ENCODE results near the gene MPPED2.

The MPPED2 gene

DNA sequence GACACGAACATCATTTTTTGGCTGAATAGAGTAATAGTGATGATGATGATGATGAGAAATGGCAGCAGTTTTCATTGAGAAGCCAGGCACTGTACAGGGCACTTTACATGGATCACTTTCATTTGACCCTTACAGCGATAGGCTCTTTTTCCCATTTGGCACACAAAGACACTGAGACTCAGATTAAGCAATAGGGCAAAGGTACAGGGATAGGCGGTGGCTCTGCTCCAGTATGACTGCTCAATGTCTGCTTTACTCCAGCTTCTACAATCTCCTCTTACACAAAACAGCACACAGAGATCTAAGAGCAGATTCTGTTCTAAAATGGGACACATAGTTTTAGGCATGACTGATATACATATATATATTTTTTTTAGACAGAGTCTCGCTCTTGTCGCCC, 40.6 kb downstream of the MPPED2 start:
- TF ChIP-seq JUND (IDR thresholded peaks at IDR 0.05; ENCODE audit: low read depth): no peak
- no peak for DNase-seq (ENCODE audit: low read depth in 1 of 2, low spot score in 1 of 2)
- in situ Hi-C loops (cut with HindIII; ENCODE audit: low pct_unique_long_range_greater_than_20kb, low sequenced_read_pairs): no loop called here

DNA sequence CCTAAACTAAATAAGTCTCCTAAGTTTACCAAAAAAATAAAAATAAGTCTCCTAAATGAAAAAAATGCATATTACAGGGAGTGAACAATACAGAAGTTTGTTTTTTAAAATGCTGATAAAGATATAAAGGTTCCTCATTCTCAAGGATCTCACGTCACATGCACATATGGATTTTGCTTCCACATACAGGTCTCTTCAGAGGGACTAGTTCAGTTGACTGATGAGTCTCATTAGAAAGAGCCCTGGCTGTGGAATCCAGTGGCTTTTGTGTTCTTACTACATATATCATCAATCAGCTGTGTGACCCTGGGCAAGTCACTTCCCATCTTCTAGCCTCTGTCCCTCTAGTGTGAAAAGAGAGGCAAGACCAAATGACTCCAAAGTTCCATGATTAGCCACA, 43.1 kb downstream of the MPPED2 start:
- no peak for TF ChIP-seq JUND (IDR thresholded peaks at IDR 0.05; ENCODE audit: low read depth)
- in situ Hi-C loops (cut with HindIII; ENCODE audit: low pct_unique_long_range_greater_than_20kb, low sequenced_read_pairs): no loop called here
- no peak for DNase-seq (ENCODE audit: low read depth in 1 of 2, low spot score in 1 of 2)

DNA sequence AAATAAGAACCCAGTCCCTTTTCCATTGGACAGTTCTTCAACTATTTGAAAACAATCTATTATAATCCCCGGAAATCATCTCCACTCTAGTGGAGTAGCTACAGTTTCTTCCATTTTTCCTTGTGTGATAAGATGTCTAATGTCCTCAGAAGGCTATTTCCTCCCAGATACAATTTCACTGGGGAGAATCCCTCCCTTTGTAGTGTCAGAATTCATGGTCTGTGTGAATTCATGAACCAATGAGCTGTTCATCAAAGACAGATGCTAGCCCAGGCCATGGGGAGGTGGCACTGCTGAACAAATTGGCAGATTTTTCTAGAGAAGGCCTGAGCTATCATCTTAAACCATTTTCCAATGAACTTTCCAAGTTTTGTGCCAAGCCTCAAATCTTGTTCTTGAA, 45.4 kb downstream of the MPPED2 start:
- DNase-seq (ENCODE audit: low read depth in 1 of 2, low spot score in 1 of 2): no peak
- TF ChIP-seq JUND (IDR thresholded peaks at IDR 0.05; ENCODE audit: low read depth): no peak
- in situ Hi-C loops (cut with HindIII; ENCODE audit: low pct_unique_long_range_greater_than_20kb, low sequenced_read_pairs): no loop called here

DNA sequence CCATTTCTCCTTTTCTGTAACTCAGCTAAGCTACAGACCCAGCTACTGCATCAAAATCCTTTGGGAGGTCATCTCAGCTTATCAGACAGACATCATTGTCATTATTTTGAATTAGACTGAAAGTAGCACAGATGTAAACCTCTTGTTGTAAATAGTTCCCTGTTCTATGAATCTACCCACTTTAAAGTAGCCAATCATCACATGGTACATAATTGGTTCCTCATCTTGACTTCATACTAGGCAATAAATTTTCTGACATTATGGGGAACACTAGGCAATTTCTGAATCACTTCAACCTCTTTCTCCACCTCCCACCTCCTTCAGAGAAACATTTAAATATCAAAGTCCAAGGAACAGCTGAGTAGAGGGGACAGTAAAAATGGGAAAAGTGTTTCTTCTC, 47.9 kb downstream of the MPPED2 start:
- TF ChIP-seq JUND (IDR thresholded peaks at IDR 0.05; ENCODE audit: low read depth): no peak
- in situ Hi-C loops (cut with HindIII; ENCODE audit: low pct_unique_long_range_greater_than_20kb, low sequenced_read_pairs): no loop called here

DNA sequence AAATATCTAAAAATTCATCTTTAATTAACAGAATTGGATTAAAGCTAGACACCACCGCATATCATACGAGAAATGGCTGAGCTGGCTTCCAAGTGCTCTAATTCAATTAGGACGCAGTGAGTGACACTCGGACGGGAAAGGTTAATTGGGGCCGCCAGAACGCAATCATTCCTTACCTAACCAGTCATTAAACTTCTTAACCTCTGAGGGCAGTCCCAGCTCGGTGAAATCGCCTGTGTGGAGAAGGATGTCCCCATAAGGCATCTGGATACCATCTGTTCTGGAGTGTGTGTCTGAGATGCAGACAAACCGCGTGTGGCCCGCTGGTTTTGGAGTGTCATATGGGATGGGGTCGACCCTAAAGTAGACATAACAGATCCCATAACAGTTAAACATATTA, 50.3 kb downstream of the MPPED2 start:
- TF ChIP-seq JUND (IDR thresholded peaks at IDR 0.05; ENCODE audit: low read depth): no peak
- DNase-seq (ENCODE audit: low read depth in 1 of 2, low spot score in 1 of 2): no peak
- in situ Hi-C loops (cut with HindIII; ENCODE audit: low pct_unique_long_range_greater_than_20kb, low sequenced_read_pairs): no loop called here

More for the DNA sequence above, 47.9 kb downstream of the MPPED2 start:
- DNase-seq (ENCODE audit: low read depth in 1 of 2, low spot score in 1 of 2): no peak

DNA sequence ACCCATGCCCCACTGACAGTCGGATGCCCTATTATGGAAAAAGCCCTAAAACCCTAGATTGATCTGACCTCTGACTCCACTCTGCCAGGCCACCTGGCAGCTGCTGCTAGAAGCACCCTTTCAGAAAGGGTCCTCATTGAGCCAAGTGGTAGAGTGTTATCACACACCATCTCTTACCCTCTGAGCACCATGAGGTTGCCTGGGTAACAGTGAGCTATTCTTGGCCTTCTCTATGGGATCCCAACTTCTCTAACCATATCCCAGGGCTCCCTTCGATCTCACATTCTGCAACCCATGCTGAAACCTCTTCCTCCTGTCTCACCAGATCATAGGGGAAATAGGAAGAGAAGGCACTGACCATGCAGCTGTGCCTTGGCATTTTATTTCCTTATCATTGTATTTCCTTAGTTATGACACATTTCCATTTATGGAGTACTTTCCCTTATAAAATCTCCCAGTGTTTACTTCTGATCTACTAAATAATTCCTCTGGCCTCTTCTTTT, 52.7 kb downstream of the MPPED2 start:
- TF ChIP-seq JUND (IDR thresholded peaks at IDR 0.05; ENCODE audit: low read depth): no peak
- in situ Hi-C loops (cut with HindIII; ENCODE audit: low pct_unique_long_range_greater_than_20kb, low sequenced_read_pairs): no loop called here
- DNase-seq (ENCODE audit: low read depth in 1 of 2, low spot score in 1 of 2): no peak

DNA sequence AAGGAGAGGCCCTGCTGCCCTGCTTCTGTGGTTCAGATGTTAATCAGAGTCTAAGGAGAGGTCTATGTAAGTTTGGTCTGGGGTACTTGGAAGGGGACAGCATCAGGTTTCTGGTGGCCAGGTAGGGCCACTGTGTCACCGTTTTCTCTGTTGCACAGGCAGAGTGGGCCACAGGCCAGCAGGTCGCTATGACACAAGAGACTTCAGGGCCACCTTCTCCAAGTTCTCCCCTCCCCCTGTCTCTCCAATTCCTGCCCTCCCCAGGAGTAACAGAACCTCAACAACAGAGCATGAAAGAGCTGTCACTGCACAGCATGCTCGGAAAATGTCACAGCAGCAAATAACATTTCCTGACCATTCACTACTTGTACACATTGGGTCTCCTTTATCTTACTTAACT, 58.6 kb downstream of the MPPED2 start:
- no peak for TF ChIP-seq JUND (IDR thresholded peaks at IDR 0.05; ENCODE audit: low read depth)
- peak in 1 of 2 experiments; percentile 63 for DNase-seq (ENCODE audit: low read depth in 1 of 2, low spot score in 1 of 2)
- in situ Hi-C loops (cut with HindIII; ENCODE audit: low pct_unique_long_range_greater_than_20kb, low sequenced_read_pairs): no loop called here

DNA sequence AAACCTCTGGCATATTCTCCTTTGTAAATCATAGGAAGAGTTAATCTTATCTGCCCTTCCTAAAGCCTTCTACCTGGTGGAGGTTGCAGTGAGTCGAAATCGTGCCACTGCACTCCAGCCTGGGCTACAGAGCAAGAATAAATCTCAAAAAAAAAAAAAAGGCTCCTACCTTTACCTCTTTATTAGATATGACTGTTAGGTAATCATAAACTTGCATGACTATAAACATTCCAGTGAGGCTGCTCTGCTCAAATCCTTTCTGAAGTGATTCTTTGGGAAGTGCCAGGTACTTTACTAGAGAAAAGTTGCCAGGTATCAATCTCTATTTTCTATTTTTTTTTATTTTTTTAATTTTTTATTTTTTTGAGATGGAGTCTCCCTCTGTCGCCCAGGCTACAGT, 59.6 kb downstream of the MPPED2 start:
- in situ Hi-C loops (cut with HindIII; ENCODE audit: low pct_unique_long_range_greater_than_20kb, low sequenced_read_pairs): no loop called here
- DNase-seq (ENCODE audit: low read depth in 1 of 2, low spot score in 1 of 2): no peak
- no peak for TF ChIP-seq JUND (IDR thresholded peaks at IDR 0.05; ENCODE audit: low read depth)

DNA sequence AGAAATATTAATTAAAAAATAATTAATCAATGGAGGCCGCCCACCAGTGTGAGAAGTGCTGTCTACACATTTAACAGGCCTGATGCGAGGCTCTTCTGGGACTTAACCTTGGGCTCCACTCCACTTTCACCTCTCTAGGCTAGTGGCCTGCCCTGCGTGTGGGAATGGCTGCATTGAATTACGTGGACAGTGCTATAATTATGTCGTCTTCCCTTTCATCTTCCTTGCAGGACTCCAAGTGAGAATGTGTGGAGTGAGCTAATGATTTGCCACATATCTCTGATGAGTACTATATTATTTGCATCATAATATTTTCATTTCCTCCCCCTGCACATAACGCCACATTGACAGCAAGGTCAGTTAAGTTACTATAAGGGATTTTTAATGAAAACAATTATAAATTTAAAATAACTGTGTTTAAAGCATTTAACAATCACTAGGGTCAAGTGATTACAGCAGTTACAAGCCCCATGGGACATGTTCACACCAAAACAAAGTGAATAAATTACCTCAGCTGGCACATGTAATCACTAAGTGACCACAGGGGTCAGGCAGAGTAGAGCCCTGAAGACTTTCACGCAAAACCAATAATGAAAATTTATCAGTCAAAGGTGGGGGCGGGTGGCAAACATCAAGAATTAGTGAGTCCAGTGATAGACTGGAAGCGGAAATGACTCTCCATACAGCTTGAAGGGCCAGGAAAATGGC, 63.5 kb downstream of the MPPED2 start:
- DNase-seq (ENCODE audit: low read depth in 1 of 2, low spot score in 1 of 2): no peak
- TF ChIP-seq JUND (IDR thresholded peaks at IDR 0.05; ENCODE audit: low read depth): no peak
- in situ Hi-C loops (cut with HindIII; ENCODE audit: low pct_unique_long_range_greater_than_20kb, low sequenced_read_pairs): no loop called here

DNA sequence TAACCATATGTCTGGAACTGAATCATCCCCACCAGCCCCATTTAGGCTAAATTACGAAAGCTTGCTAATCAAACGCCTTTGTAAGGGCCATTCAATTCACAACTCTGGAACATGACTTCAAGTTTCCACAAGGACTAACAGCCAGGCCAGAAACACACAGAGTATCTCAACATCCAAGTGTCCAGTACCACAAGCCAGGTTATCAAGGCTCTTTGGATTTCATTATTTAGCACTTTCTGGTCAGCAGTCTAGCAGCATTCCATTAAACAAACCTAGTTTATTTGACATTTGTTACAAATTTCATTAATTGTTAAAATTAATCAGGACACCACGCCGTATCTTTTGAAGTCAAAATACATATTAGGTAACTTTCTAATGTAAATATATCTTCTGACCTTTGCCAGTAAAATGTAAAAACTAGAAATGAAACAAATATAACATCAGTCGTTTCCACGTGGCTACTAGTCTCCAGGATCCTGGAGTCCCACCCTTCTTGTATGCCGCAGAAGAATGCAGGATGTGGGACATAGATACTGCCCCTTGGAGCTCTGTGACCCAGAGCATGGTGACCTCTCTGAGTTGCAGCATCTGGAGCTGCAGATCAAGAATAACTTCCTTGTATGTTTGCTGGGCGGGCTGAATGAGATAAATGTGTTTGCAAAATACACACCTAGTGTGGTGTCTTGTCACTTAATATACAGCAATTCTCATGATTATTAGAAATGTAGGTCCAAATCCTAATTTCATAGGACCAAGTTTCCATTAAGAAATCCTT, 64.7 kb downstream of the MPPED2 start:
- in situ Hi-C loops (cut with HindIII; ENCODE audit: low pct_unique_long_range_greater_than_20kb, low sequenced_read_pairs): no loop called here
- TF ChIP-seq JUND (IDR thresholded peaks at IDR 0.05; ENCODE audit: low read depth): peak; percentile 73; the same call in 1 of the 2 replicates
- peak in 1 of 2 experiments; percentile 84 for DNase-seq (ENCODE audit: low read depth in 1 of 2, low spot score in 1 of 2)

DNA sequence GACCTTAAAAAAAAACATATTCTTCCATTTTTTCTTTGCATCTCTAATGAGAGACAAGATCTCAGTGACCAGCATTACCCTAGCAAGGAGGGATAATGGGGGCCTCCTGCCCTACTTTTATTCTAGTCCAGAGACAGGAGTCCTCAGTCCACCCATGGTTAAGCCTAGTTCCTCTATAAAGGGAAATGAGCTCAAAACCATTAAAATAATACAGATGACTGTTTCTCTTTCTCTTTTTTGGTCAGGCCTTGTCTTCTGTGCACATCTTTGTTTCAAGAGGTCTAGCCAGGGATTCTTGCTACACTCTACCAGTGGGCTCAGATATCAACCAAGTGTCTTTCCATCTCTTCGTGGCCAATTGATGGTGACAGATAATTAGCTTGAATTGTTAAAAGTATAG, 73.1 kb downstream of the MPPED2 start:
- in situ Hi-C loops (cut with HindIII; ENCODE audit: low pct_unique_long_range_greater_than_20kb, low sequenced_read_pairs): no loop called here
- no peak for TF ChIP-seq JUND (IDR thresholded peaks at IDR 0.05; ENCODE audit: low read depth)
- no peak for DNase-seq (ENCODE audit: low read depth in 1 of 2, low spot score in 1 of 2)

DNA sequence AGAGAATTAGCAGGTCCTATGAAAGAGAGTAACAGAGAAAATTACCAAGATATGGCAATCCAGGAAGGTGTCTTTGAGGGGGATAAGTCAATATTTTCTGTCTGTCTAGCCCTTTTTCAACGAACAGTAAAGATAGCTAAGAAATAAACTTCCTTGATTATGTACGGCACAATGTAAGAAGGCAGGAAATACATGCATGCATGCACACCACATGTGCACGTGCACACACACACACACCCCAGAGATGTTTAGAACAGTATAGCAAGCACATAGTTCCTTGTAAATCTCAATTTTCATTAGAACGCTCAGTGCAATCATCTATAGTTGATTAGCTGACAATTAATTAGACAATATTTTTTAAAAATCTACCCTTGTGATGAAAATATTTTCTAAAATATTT, 74.7 kb downstream of the MPPED2 start:
- no peak for DNase-seq (ENCODE audit: low read depth in 1 of 2, low spot score in 1 of 2)
- in situ Hi-C loops (cut with HindIII; ENCODE audit: low pct_unique_long_range_greater_than_20kb, low sequenced_read_pairs): no loop called here
- TF ChIP-seq JUND (IDR thresholded peaks at IDR 0.05; ENCODE audit: low read depth): no peak

DNA sequence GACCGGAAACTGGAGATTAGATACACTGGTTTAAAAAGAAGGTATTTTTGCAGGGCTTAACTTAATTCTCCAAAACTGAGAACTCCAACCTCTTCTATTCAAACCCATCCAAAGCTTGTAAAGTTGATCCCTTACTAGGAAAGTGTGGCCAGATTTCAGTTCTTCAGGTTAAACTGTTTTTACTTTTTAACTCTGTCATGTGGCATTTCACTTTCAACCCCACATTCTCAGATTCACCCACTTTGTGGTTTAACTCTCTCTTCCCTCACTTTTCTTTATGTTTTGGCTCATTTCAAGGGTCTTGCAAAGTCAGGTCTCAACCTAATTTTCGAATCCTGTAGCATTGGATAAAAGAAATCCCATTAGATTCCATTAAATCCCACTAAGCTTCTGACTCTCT, 75.4 kb downstream of the MPPED2 start:
- no peak for TF ChIP-seq JUND (IDR thresholded peaks at IDR 0.05; ENCODE audit: low read depth)
- DNase-seq (ENCODE audit: low read depth in 1 of 2, low spot score in 1 of 2): no peak
- in situ Hi-C loops (cut with HindIII; ENCODE audit: low pct_unique_long_range_greater_than_20kb, low sequenced_read_pairs): no loop called here
